GM18517 (cell line): ENCODE data around the gene DHRS1.

Experiments
- ATAC-seq: cut with Tn5 transposase; IDR thresholded peaks from one replicate; pipeline ENCODE4 v1.9.1; 2021; ENCODE audit warnings: mild to moderate bottlenecking, moderate library complexity; ENCODE audit not compliant: unreplicated experiment

Gene DHRS1

DNA sequence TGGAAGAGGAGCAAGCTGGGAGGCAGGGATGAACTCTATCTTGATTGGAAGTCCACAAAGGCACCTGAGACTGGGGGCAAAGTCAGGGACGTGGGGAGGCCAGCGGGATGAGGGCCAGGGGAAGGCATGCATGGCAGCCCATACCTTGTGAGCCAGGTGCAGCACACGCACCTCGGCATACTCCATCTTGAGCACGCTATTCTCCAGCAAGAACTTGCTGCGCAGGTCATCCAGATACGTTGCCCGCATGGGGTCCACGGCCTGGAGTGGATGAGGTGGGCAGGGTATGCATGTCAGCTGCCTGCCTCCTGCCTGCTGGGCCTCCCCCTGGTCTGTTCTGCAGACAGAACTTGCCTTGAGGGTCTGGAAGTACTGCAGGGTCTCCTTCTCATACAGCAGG lies 32.1 kb downstream of the DHRS1 start:
- no peak for ATAC-seq

DNA sequence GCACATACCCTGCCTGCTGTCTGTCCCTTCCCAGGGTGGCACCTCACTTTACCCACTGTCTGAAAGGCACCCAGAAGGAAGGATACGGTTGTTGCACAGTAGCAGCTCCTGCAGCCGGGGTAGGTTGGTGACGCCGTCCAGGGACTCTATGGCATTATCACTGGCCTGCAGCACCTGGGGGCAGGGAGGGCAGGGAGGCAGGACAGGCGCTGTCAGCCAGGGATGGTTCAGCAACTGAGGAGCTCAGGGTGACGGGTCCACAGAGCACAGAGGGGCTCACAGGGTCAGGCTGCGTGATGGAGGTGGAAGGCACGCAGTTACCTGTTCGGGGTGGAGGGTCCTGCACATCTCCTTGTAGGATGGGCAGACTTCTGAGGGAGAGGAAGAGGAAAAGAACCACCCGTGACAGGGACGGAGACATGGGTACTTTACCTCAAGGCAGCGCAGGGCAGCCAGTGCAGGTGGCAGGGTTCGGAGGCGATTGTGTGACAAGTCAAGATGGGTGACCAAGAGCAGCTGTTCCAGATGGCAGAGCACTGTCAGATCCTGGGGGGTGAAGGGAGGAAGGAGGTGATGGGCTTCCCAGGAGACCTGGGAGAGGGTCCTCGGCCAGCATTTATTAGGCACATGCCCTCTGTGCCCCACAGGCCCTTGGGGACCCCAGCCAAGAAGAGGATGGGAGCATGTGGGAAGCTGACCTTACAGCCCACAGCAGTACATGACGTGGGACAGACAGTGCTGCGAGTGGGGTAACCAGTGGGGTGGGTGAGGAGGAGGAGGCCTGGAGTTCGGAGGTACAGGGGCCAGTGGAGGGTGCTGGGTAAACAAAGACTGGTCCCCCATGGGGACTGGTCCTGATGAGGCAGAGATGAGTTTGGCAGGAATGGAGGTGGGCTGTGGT lies 33.0 kb downstream of the DHRS1 start:
- ATAC-seq, result no peak

DNA sequence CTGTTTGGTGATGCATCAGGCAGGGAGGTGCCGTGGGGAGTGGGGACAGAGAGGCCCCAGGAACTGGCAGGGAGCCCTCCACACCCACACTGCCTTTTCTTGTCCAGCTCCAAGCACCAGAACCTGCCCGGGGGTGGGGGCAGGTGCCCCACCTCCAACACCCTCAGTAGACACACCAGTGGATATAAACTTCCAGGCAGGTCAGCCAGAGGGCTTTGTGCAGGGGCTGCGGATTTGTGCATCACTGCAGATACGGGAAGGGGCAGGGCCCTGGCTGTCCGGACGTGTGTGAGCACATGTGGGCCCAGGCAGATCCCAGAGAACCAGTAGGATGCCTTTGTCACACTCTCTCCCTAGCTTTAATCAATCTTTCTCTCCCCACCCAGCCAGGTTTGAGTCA lies 35.3 kb downstream of the DHRS1 start:
- no peak for ATAC-seq

DNA sequence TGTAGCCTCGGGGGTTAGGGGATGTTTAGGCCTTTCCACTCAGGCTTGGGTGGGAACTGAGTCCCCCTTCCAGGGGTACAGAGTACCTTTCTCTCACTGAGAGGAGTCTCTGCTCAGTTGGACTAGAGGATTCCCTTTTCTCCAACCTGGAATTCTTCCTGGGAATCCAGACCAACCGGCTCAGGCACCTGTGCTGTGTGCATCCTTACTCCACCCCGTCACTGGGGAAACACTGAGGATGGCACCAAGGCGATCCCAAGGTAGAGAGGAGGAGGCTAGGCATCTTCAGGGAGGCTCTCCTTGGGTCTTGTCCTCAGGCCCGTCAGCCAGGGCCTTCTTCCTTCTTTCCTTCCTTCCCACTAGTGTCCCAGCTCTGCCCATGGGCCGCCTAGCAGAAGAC lies 35.7 kb downstream of the DHRS1 start:
- ATAC-seq, result no peak

DNA sequence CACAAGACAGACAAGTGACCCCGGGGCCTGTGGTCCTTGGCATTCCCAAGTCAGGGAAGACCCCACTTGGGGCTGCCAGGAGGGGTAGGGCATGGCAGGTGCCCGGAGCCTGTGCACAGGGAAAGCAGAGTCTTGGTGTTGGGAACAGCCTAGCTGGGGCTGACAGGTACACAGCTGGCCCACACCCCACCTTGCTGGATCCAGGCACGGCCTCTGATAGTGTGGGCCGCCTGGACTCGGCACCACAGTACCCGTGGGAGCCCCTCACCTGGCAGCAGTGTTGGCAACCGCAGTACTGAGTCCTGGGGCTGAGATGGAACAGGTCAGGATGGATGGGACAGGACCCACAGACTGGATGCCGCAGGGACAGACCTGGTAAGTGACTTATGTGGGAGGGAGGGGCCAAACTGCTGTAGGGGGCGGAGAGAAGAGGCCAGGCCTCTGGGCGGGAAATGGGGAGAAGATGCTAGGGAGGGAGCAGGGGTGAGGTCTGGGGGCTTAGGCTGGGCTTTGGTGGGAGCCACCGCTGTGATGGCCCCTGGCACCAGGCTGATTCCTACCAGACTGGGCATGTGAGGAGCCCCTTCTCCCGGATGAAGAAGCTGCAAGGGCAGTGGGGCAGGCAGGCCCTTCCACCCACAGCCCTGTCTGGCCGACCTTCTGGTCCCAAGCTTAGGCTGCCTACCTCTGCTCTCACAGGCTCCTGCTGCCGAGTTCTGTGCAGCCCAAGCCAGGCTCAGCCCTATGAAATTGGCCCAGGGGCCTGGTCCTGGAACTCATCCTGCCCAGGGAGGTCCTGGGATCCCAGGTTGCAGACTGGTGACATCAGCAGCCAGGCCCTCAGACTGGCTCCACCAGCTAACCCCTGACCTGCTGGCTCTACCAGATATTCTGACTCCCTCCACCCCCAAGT lies 36.5 kb downstream of the DHRS1 start, which contains the start of gene TGM1:
Gene TGM1, minus strand, starts transcription at position 357 of the 913 bp plus-strand sequence. CDS start 825 bp downstream, outside the sequence.
- no peak for ATAC-seq

DNA sequence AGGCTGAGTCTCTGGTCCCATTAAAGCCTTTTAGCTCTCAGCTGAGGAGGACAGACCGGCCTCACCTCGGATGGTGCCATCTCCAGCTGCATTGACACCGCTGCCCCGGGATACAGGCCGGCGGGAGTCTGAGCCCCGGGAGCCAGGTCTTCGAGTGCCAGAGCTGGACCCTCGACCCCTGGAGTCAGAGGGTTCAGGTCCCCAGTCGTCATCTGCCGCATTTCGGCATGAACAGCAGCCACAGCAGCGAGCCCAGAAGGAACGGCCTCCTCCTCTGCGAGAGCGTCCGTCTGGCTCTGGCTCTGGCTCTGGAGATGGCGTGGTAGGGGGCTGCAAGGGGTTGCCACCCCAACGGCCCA lies 37.6 kb downstream of the DHRS1 start:
- no peak for ATAC-seq

DNA sequence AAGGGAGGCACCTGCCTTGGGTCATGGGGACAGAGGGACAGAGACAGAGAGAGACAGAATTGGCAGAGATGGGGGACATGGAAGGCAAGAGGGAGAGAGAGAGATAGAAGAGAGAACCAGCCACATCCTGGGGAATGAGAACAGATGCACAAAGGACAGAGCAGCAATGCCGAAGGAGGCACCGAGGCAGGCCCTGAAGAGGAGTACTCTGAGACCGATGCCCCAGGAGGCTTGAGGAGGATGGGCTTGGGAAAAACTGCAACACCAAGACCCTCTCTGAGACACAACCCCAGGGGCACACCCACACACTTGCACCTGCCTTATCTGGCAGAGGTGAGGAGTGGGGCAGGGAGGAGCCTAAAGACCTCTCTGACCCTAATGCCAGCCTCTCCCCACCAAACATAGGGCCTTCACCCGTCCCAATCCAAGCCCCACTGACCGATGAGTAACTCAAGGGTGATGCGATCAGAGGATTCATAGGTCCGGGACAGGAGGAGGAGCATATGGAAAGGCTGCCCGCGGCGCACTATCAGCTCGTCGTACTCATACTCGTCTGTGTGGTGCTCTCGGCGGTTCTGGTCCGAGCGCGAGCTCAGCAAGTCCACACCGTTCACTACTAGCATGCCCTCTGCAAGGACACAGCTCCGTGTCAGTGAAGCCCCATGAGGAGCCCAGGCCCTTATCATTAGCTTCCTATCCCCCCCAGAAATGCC lies 38.2 kb downstream of the DHRS1 start:
- no peak for ATAC-seq

DNA sequence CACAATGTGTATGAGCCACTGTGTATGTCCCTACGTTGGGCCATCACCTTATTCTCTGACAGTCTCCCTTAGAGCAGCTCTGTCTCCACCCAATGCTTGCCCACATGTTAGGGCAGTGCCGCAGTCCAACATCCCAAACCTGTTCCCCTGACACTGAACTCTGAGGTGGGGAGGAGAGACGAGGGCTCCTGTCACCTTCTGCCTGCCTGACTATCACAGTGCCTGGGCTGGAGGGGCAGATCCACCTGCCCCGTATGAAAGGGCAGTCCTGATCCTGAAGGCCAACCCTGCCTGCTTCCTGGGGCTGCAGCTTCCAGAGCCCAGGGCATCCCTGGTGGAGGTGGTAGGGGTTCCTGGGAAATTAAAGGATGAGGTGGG lies 38.8 kb downstream of the DHRS1 start:
- no peak for ATAC-seq

DNA sequence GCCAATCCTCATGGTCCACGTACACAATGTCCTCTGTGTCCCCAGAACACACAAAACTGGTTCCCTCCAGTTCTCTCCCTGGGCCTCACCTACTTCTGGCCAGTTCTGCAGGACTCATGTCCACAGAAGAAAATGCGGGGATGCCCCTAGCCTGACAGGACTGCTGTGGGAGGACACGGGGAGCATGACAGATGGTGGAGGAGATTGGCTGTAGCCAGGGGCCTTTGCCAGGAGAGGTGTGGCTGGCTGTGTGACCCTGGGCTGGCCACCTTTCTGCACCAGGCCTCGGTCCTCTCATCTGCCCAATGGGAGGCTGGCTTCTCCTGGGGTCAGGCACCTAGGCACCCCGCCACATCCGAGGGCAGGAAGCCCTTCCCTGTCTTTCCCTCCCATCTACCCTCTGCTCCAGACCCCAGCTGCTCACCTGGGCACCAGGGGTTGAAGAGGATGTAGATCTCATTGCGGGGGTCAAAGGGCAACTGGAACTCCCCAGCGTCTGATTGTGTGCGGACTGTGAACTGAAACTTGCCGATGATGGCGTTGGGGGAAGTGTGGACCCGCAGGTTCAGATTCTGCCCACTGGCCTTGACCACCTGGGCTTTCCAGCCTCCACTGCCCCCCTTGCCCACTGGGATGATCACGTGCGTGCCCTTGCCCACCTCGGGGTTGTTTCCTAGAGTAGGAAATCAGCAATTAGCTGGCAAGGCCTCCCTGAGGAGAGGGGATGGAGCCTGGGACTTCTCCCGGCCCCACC lies 39.4 kb downstream of the DHRS1 start:
- ATAC-seq, result no peak

DNA sequence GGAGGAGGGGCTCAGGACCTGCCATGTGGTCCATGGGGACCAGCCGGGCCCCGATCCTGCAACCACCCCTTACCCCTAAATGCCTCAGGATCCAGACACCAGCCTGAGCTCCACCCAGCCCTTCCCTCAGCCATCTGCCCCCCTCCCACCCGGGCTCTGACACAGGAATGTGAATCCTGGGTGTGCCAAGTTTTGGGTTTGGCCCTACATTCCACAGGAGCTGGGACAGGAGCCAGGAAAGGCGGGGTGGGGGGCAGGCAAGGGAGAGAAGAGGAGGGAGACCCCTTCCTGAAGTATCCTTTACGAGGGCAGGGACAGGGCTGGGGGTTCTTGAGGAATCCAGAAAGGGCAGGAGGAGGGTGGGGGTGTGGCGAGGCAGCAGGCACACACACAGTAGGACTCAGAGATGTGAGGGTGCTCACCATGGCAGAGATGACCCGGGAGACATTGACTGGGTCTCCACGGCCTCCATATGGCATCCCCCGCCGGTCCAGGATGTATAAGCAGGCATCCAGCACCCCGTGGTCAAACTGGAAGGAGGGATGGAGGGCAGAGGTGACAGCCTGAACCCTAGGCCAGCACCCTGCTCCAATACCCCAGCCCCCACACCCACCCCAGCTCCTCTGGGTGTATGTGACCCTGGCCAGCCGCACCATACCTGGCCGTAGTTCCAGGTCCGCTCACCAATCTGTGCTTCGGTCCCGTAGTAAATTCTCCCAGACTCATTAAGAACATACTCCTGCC lies 40.1 kb downstream of the DHRS1 start:
- no peak for ATAC-seq

DNA sequence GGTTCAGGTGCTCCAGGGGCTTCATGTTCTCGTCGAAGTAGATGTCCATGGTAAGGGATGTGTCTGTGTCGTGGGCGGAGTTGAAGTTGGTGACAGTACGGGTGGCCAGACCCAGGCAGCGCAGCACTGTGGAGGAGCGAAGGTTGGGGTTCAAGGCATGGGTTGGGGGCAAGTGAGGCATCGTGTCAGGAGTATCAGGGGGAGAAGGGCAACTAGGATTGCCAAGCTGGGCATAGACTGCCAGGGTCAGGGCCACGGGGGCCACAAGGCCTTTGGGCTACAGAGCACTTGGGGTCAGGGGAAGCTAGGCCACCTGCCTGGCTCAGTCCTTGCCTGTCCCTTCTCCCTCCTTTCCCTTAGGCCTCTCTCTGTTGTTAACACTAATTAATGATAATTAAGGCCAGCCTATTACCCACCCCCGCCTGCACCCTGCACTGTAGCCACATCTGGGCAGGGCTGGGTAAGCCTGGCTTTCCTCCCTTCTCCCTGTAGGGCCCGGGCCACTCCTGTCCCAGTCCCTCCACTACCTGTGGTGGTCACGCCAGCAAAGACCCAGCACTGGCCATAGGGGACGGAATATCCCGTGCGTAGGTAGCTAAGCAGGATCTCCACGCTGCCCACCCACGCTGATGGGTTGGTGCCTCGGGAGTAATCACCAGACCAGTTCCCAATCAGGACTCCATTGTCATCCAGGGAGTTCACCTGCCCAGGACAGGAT lies 40.9 kb downstream of the DHRS1 start:
- ATAC-seq, result no peak

DNA sequence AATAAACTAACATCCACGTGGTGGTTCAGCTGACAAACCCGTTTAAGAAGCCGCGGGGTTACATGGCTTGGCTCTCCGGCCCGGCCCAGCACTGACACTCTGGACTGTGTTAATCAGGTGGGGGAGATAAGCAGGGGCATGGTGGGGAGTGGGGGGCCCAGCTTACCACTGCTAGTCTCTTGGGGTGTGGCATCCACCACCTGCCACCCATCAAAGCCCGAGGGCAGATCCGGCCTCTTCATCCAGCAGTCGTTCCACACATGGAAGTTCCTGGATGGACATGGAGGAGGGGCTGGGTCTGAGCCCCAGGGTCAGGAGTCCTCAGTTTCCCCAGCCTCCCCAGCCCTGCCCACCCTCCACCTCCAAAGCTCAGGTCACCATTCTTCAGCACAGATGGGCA lies 41.5 kb downstream of the DHRS1 start:
- no peak for ATAC-seq

DNA sequence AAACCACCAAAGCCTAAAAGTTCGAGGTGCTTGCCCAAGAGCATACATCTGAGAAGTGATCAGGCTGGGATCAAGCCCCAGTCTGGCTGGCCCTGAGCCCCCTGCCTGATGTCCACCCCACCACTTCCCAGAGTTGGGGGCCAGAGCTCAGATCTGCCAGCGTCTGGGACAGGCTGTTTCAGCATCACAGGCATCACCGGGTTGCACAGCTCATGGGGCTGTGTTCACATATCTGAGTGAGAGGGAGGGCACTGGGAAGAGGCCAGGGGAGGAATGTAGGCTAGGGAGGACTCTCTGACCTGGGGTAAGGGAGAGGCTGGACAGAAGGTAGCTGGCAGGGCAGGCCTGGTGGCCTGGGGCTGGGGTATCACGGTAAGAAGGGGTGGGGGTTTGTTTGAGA lies 42.6 kb downstream of the DHRS1 start:
- ATAC-seq, result no peak

DNA sequence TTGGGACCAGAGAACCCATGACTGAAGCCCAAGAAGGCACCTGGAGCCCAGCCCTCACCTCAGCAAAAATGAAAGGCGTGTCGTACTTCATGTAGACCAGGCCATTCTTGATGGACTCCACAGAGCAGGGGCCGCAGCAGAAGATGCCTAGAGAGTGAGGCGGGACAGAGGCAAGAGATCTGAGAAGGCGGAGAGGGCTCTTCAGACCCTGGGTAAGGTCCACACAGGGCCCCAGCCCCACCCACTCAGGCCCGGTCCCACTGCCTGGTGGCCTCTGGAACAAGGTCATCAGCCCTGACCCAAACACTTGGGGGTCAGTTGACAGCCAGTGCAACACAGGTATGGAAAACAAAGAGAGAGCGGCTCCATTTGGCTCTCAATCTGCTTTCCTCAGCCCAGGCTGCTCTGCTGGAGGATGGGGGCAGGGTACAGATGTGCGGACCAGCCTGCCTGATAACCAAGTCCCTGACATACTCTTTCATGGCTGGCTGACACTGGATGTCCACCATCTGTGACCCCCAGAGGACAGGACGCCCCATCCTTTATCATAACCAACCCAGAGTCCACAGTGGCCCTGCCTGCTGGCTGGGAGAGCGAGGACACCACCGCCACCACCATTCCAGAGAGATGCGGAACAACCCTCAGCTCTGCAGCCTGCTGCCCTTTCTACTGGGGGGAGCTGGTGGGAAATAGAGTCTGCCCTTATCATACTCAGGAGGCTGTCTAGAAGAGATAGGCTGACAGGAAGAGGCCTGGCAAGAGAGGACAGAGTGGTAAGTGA lies 43.5 kb downstream of the DHRS1 start:
- no peak for ATAC-seq

DNA sequence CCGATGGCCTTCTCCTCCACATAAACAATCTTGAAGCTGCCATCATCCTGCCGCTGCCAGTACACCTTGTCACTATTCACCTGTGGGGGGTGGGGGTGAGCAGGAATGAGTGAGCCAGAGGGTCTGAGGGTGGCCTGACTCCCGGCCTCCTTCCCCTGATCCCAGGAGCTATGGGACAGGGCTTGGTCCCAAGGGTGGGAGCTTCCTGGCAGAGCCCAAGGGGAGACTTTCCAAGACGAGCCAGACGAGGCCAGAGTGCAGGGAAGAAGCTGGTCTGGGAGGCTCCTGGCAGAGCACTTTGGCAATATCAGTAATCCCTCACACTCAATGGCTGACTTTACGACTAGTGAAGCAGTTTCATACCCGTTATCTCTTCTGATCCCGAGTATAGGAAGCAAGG lies 44.1 kb downstream of the DHRS1 start:
- ATAC-seq, result no peak

DNA sequence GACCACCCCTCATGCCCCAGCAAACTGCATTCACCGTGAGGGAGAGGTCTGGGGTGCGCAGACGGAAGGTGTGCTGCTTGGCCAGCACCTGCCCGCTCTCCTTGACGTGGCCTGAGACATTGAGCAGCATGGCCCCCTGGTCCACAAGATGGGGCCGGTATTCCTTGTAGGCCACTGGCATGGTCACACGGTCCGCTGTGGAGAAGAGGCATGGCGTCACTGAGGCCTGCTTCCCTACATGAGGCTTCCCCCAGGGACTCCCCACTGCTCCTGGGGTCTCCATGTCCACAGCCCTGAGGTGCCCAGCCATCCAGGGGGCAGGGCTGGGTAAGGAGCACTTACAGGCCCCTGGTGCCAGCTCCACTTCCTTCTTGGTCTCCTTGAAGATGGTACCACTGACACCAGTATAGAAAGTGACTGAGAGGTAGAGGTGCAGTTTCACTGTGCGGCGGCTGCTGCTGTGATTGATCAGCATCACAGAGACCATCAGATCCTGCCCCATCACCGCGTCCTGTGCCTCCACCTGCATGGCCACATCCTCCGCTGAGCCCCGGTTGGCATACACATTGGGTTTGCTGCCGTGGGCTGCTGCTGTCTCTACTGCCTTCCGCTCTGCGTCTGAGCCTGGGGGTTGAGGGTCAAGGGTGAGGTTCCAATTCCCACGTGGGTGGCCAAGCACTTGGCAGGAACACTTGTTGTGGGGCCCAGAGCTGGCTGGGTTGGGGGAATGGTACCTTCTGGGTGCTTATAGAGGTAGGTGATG lies 44.8 kb downstream of the DHRS1 start:
- ATAC-seq, result no peak

DNA sequence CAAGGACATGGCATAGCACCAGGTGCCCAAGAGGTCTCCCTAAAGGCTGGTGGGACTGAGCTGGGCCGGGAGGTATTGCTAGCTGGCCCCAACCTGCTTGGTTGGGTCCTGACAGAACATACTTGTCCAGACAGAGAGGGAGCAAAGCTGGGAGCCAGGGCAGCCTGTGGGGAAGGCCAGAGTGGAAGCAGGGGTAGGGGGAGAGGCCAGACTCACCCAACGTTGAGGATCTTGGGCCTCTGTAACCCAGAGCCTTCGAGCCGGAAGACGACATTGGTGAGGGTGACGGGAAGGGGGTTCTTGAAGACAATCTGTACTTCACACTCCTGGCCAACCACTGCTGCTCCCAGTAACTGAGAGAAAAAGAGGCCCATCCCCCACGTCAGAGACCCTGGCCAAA lies 45.6 kb downstream of the DHRS1 start:
- no peak for ATAC-seq
